Left ventricle myocardium inferior (tissue), 1 donor: Measurements from ENCODE around the gene BROX. TPM values are rescaled to one million over a fixed set of nuclear protein-coding genes. Genes with fewer than 3 reads are reported as not detected.

Source experiments
- DNase-seq: peaks from one replicate; pipeline ENCODE4 v3.0.0-alpha.2; 2020
- H3K27ac ChIP-seq: fragments of 200-600 bp; replicated peaks from 2 replicates; pipeline ENCODE4 v1.8.0; 2021
- H3K27me3 ChIP-seq: fragments of 200-600 bp; 2 replicates; pipeline ENCODE4 v1.8.0; 2021; ENCODE audit warnings: low read depth
- H3K36me3 ChIP-seq: fragments of 200-600 bp; 2 replicates; pipeline ENCODE4 v1.8.0; 2021
- H3K4me1 ChIP-seq: fragments of 200-600 bp; 2 replicates; pipeline ENCODE4 v1.8.0; 2021
- H3K4me3 ChIP-seq: fragments of 200-600 bp; 2 replicates; pipeline ENCODE4 v1.8.0; 2021; ENCODE audit warnings: mild to moderate bottlenecking, moderate library complexity
- H3K9me3 ChIP-seq: fragments of 200-600 bp; replicated peaks from 2 replicates; pipeline ENCODE4 v1.8.0; 2021
- CTCF ChIP-seq: fragments of 200-600 bp; IDR thresholded peaks from 2 replicates; pipeline ENCODE4 v1.8.0; 2021; ENCODE audit warnings: antibody characterized with exemption, mild to moderate bottlenecking, borderline replicate concordance
- intact Hi-C: fragments of 100-400 bp; cut with micrococcal nuclease; formaldehyde crosslinking; loops from one replicate; pipeline ENCODE4 v1.11.0; 2022
- total RNA-seq: library from RNA; stranded (reverse); fragmentation: NEBNext Ultra II Directional; extraction: Animal tissue kit (Norgen Biotek cat#: 25700); gene quantifications from one replicate; pipeline ENCODE4 v1.2.1, GENCODE V29; 2021
- donor health status: DM: no; HTN: yes; CAD: no; lungs with severe emphysema.

BROX gene
- total RNA-seq, 1 donor from 2014 or later, result 28.9 TPM

- peak; percentile 17 for TF ChIP-seq CTCF
- no peak overlapping the region for H3K4me3 ChIP-seq
- H3K27ac ChIP-seq, result no peak overlapping the region
- no peaks in the 10 kb centered on the region for H3K4me1 ChIP-seq
- H3K9me3 ChIP-seq, result no peaks in the 10 kb centered on the region
- no peaks in the 10 kb centered on the region for H3K36me3 ChIP-seq
- intact Hi-C loops, result no loop called here
- DNase-seq, result no peak
- H3K27me3 ChIP-seq, result no peaks in the 10 kb centered on the region
Observed at GRCh38 chr1:222749927-222750326, 37.6 kb downstream of the BROX start.

- intact Hi-C loops, result no loop called here
- TF ChIP-seq CTCF, result no peak
Observed at GRCh38 chr1:222750651-222751050, 38.3 kb downstream of the BROX start.

DNA sequence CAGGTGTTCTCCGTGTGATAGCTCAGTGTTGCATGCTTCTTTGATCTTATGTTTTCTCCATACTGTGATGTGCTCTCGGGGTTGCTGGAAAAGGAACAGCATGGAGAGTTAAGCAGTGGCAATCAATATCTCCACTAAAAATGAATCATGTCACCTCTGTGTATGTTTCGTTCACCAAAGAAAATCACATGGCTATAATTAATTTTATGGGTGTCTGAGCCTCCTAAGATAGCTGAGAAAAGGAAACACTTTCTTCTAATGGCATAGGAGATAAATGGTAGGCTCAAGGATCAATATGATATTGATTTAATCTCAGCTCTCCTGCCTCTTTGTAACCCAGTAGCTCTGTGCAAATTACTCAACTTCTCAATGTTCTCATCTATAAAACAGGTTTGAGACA lies 38.9 kb downstream of the BROX start:
- Histone ChIP-seq H3K4me3 (no peak overlapping the region), H3K36me3 (no peaks in the 10 kb centered on the region), H3K4me1 (no peaks in the 10 kb centered on the region), H3K27ac (no peak overlapping the region), H3K9me3 (no peaks in the 10 kb centered on the region), H3K27me3 (no peaks in the 10 kb centered on the region)
- TF ChIP-seq CTCF, result no peak
- DNase-seq, result no peak
- intact Hi-C loops, result no loop called here

More at GRCh38 chr1:222750651-222751050, 38.3 kb downstream of the BROX start:
- Histone ChIP-seq H3K4me3 (no peak overlapping the region), H3K27me3 (no peaks in the 10 kb centered on the region), H3K27ac (no peak overlapping the region), H3K4me1 (no peaks in the 10 kb centered on the region), H3K36me3 (no peaks in the 10 kb centered on the region), H3K9me3 (no peaks in the 10 kb centered on the region)
- DNase-seq, result no peak

DNA sequence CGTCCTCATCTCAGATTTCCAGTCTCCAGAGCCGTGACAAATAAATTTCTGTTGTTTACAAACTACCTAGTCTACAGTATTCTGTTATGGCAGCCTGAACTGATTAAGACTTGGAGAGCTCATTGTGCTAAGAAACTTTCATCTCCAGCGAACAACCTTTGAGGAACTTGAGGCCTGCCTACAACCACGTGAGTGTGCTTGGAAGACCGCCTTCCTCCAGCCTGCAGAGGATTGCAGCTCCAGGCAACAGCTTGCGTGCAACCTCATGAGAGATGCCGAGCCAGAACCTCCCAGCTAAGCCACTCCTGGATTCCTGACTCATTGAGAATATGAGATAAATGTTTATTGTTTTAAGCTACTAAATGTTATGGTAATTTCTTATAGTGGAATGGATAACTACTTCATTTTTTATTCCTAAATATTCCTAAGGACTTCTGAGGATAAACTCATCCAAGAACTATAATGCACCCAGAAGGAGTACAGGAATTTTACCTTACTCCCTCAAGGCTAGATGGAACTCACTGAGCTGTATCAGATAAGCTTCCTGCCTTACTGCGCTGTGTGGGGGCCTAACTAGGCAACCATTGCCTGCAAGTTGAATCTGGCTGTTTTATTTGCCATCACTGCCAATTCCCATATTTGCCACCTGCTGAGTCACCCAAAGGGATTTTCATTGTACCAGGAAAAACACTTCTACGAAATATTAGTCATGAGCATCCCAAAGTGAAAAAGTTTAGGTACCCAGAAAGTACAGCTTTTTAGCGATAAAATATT lies 42.2 kb downstream of the BROX start:
- H3K4me3 ChIP-seq, result no peak overlapping the region
- no peak overlapping the region for H3K27ac ChIP-seq
- intact Hi-C loops, result no loop called here
- no peak for TF ChIP-seq CTCF
- H3K36me3 ChIP-seq, result no peaks in the 10 kb centered on the region
- DNase-seq, result peak; percentile 51
- H3K27me3 ChIP-seq, result no peaks in the 10 kb centered on the region
- H3K4me1 ChIP-seq, result no peaks in the 10 kb centered on the region
- no peaks in the 10 kb centered on the region for H3K9me3 ChIP-seq

DNA sequence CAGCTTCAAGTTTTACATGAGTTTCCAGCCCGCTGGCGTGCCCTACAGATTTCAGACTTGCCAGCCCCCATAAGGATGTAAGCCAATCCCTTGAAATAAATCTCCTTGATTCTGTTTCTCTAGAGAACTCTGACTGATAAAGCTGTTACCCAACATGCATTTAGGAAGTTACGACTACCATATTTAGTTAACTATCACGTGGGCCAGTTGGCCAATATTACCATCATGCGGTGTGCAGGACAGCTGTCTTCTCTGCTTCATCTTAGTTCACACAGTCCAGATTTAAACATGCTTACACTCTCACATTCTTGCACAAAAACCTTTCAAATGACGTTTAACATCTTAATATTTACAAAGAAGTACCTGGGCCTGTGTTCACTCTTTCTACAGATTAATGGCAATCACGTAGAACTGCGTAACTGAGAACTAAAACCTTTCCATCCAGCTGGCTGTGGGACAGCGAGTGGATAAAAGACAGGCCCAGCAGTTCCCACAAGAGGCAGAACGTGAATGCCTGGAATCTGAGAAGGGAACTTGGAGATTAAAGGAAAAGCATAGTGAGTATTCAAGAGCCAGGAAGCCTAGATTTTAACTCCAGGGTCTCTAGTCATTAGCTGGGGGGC lies 45.4 kb downstream of the BROX start:
- Histone ChIP-seq H3K4me1 (no peaks in the 10 kb centered on the region), H3K4me3 (no peak overlapping the region), H3K9me3 (no peaks in the 10 kb centered on the region), H3K27ac (no peak overlapping the region), H3K27me3 (no peaks in the 10 kb centered on the region), H3K36me3 (no peaks in the 10 kb centered on the region)
- DNase-seq, result no peak
- intact Hi-C loops, result no loop called here
- no peak for TF ChIP-seq CTCF
